Dermis blood vessel endothelial cell (primary cell): ENCODE results near the gene DKK3. TPM values are rescaled to one million over a fixed set of nuclear protein-coding genes. Genes with fewer than 3 reads are reported as not detected.

Experiments used
- DNase-seq: peaks from one replicate; pipeline ENCODE4 v3.0.0; 2010
- total RNA-seq: library from RNA; depleted of rRNA; stranded (reverse); fragments of >200 nt; gene quantifications from 2 replicates; pipeline ENCODE4 v1.2.3, GENCODE V29; 2014

Gene DKK3
- total RNA-seq, 1 donor from 2014 or later: 107 TPM

DNA sequence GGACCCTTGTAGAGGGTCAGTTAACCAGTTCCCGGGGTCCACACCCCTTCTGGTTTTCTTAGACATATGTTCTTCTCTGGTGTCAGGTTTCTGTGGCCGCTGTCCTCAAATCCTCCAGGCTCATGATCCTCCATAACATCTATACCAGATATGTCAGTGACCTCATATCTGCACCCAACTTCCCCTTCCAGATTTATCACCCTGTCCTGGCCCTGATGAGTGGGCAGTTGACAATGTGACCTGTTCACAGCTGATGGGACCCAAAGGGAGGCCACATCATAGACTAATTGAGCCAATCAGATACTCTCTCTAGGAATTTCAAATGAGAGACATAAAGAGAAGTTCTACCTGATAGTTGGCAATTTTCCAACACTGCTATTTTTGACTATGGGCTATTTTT is 5.1 kb downstream of the DKK3 start:
- DNase-seq: no peak

- no peak for DNase-seq
Measured at GRCh38 chr11:12001186-12001585, 7.2 kb downstream of the DKK3 start.

DNA sequence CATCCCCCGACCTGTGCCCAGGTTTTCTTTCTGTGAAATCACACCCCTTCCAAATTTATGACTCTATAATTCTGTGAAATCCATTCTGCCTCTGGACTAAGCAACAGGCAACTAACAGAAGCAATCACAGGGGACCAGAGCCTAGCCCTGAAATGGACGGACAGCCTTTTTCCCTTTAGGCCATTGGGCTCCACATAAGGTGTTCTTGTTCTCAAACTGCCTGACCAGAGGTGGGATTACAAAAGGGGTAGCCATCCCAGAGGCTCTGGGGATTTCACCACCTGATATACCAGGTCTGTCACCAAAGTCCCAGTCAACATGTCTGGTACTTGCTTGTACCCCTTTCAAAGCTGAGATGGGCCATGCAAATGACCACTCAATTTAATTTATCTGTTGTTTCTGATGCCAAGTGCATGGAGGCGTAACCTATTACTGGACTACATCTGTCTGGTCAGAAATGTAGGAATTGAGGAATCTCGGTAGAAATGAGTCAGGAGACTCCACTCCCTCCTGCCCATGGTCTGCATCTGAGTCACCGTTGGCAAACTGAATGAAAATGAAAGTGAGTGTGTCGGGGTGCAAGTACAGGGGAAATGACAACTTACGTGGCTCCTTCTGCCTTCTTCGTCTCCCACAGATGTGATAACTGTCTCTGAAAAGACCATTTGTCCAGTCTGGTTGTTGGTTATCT is 10.2 kb downstream of the DKK3 start:
- peak; percentile 86 for DNase-seq

- DNase-seq: no peak
Measured at GRCh38 chr11:11997049-11997322, 11.4 kb downstream of the DKK3 start.

DNA sequence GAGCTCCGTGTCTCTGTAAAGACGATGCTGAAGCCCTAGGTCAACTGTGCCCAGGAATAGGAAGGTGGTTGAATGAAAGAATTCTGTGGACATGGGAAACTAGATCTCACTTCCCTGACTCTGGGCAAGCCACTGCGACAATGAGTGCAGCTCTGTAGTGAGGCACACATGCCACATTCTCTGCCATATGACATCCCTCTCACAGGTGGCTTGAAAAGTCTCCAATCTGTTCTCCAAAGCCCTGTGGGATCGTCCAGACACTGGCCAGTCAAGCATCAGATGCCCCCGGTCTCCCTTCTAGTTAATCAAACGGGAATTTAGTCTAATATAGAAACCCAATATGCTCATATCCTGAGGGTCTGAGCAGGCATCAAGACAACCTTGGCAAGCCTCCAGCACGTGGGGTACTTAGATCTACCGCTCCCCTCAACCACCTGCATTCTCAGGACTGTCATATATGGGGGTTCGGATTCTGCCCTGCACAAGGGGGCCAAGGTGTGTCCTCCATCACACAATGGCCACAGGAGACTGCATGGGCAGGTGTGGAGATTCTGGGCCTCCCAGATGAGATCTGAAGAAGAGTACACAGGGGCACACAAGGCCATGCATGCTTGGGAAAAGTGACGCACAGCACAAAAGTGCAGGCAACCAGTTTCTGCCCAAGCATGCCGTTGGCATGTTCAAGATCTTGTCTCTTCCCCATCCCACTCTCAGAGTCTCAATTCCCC is 11.9 kb downstream of the DKK3 start:
- no peak for DNase-seq

- DNase-seq: no peak
Measured at GRCh38 chr11:11995601-11996000, 12.8 kb downstream of the DKK3 start.

- peak; percentile 75 for DNase-seq
Measured at GRCh38 chr11:11993839-11994238, 14.6 kb downstream of the DKK3 start.

- no peak for DNase-seq
Measured at GRCh38 chr11:11992257-11993212, 15.9 kb downstream of the DKK3 start.

- DNase-seq: peak; percentile 24
Measured at GRCh38 chr11:11989774-11990744, 18.4 kb downstream of the DKK3 start.

DNA sequence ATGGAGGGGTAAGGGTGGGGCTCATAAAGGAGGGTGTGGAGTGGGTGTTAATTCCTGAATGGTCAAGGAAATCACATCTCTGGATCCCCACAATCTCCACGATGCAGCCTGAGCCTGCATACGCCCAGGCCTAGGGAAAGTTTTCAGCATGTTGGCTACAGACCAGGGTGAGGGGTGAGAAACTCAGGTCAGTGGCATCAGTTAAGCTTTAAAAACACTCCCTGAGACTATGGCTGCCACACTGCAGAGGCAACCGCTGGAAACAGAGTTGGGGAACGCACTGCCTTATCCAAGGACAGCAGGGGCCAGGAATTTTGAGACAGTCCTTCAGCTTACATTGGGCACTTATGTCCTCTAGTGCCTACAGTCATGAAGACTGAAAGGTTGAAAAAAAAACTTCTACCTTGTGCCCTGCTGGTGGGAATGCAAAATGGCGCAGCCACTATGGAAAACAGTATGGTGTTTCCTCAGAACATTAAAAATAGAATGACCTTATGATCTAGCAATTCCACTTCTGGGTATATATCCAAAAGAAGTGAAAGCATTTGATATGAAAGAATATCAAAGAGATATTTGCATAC is 19.7 kb downstream of the DKK3 start:
- DNase-seq: no peak

DNA sequence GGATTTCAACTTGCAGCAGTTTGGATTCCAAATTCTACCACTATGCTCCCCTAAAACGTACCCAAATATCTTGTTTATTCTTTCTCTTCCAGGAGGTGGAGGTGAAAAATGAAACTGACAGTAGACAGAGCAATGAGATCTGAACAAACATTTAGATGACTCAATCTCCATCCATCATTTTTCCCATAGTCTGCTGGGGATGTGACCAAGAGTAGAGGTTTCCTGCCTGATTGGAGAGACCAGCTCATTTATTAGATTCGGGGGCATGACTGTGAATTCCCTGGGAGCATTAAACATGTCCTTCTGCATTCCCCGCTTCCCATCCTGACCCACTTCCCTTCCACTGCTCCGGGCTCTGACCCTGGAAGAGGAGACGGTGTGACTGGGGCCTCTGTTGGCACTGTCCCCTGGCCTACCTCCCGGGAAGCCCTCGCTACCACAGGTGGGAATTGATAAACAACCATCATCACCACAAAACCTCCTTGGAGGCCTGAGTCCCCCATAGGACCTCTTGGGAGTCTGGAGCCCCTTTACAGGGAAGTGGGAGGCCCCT is 20.3 kb downstream of the DKK3 start:
- peak; percentile 87 for DNase-seq

GRCh38 chr11:11987503-11988022 is 20.9 kb downstream of the DKK3 start:
- peak; percentile 70 for DNase-seq

DNA sequence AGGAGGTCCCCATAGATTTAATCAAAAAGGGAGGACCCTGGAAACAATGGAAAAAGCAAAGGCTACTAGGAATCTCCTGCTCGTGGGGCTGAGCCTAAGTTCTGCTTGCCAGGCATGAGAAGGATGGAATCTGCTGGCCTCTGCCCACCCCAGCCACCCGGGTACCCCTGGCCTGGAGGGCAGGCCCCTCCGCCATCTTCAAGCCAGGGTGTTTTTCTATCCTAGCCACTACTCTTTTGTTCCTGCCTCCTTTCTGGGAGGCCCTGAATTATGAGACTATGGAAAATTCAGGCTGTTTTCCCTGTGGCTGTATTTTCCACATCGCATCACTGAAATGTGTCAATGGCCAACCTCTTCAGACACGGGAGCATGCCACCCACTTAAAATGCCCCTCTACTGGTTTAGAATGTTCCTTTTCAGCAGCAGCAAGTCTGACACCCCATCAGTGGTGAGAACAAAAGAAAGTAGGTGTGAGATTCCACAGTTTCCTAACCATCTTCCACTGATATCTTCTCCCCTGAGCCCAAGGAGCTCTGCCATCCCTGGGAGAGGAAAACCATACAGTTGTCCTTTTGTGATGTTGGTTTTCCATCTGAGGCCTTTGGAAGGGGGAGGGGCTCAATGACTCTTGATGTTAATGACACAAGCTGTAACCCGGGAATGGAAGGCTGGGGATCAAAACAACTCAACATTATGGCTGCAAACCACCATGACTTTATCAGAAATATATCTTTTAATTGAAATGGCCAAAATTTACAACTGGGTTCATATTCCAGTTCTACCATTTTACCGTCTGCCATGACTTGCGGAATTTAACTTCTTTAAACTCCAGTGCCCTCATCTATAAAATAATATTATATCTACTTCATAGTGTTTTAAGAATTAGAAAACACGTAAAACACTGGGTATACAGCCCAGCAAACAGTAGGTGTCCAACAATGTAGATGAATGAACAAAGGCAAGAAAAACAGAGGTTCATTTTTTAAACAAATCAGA is 22.2 kb downstream of the DKK3 start:
- DNase-seq: no peak

- DNase-seq: no peak
Measured at GRCh38 chr11:11985016-11985715, 23.3 kb downstream of the DKK3 start.

DNA sequence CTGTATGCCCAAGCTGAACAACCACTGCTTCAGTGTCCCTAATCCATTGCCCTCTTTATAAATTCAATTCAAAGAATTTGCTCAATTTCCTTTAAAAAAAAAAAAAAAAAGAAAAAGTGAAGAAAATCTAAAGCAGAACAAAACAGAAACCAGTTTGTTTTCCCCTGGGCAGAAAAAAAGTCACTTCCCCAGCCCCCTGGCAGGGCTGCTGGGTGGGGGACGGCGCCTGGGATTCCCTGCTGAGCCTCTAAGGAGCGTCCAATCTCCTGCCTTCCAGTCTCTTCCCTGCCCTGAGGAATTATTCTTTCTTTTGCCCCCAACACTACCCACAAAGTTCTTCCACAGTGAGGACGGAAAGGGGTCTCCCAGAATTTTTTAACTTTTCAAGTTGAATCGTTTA is 23.9 kb downstream of the DKK3 start:
- DNase-seq: no peak

GRCh38 chr11:11983427-11983826 is 25.0 kb downstream of the DKK3 start:
- DNase-seq: no peak

GRCh38 chr11:11982975-11983374 is 25.5 kb downstream of the DKK3 start:
- DNase-seq: no peak

DNA sequence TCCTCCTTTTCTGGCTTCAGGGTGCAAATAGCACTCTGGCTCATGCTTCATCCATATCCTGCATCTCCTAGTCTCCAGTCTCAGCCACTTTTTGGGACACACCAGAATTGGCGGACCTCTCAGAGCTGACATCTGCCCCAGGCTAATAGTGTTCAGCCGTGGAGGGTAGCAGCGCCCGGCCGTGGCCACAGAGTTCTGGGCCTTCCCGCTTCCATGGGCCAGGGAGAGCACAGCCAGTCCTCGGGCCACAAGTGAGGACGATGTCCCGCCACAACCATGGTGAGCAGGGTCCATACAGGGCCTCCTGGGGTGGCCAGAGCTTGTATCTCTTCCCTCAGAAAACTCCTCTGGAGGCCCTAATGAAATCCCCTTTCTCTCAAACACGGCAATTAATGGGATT is 26.0 kb downstream of the DKK3 start:
- no peak for DNase-seq

DNA sequence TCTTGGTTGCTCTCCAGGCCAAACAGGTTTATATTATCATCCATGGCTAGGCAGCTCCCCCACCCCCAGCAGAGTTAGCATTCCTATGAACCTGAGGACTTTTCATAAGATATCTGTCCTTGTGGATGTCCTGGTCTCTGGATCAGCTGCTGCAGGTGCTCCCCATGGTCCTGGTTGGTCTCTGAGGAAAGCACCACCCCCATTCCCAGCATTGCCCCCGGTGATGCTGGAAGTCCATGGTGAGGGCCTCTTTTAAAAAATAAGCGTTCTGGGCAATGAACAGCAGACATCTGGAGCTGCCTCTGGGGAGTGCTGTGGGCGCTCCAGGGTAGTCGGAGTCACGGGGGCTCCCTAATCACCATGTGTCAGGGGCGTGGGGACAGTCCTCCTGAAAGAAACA is 26.6 kb downstream of the DKK3 start:
- DNase-seq: no peak
